Measurements from ENCODE around the gene TRIM67. TPM values are rescaled to one million over a fixed set of nuclear protein-coding genes. Genes with fewer than 3 reads are reported as not detected.

Gene TRIM67
- total and polyA plus RNA-seq, 2 donors (not counting 1 experiment from before 2014, with no cell fraction given): not detected

DNA sequence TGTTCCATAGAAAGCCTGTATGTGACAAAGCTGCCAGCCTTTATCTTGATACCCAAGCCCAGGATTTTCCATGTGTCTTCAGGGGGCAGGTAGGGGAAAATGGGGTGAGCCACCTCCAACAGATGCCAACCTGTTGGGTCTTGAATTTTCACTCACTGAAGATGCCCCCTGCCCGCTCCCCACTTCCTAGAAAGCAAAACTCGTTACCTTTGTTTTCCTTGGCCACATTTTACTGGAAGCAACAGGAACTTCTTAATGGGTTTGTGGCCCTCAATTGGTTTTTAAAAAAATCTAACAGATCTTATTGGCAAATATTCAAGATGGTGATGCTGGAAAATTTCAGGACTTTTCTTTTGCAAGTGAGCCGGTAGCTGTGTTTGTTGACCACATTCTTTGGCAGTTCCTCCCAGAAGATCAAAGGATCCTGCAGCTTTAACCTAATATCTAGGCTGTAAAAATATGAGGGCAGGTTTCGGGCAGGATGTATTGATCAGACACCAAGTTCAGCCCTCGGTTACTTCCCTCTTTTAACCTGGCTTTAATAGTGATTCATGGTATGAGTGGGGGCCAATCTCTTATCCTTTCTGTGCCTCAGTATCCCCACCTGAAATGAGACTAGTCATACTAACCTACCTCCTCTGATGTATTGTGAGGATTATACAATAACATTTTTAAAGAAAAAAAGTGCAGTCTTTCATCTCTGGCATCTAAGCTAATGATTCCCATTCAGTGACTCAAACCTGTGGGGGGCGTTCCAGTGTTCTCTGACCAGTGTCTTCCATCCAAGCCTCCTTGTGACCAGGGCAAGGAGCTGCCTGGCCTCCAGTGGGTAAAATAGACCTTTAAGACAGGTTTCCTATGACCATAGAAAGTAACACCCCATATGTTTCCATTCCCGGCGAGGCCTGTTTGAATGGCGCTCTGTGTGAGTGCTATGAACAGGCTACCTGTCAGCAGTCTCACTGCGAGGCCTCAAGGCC is 57.9 kb downstream of the TRIM67 start:
- H3K27ac ChIP-seq (ENCODE audit: low read length in 2 of 2): no peak overlapping the region
- CTCF ChIA-PET: no interaction called here
- no peak overlapping the region for H3K9ac ChIP-seq (ENCODE audit: low read length)
- peaks cover 16 to 19% of the 10 kb centered on the region in 2 donors for H3K4me1 ChIP-seq (ENCODE audit: control insufficient read depth in 2 of 2, insufficient read depth in 2 of 2, low read length in 2 of 2)
- WGBS (ENCODE audit: insufficient coverage): 96% methylated on average over 8 of the region's 10 CpGs
- TF ChIP-seq CTCF (IDR thresholded peaks at IDR 0.05) (no peak), EZH2 (IDR thresholded peaks at IDR 0.05; ENCODE audit: borderline replicate concordance, insufficient read depth, low read depth, low read length, poor library complexity, severe bottlenecking) (no peak)
- H3K9me3 Mint-ChIP-seq (ENCODE audit: insufficient read depth): no peaks in the 10 kb centered on the region
- H3K27me3 ChIP-seq (replicated peaks in 1 of 4; ENCODE audit: control extremely low read depth in 1 of 4, control insufficient read depth in 3 of 4, insufficient read depth in 4 of 4, low read length in 3 of 4): no peaks in the 10 kb centered on the region
- H3K27ac Mint-ChIP-seq: no peak overlapping the region
- peaks cover 23% of the 10 kb centered on the region for H3K4me1 Mint-ChIP-seq
- H2AFZ ChIP-seq (ENCODE audit: insufficient read depth, low read depth, low read length, poor library complexity, severe bottlenecking): no peak overlapping the region
- DNase-seq: no peak
- no peak overlapping the region for H3K4me3 ChIP-seq (ENCODE audit: control extremely low read depth in 1 of 5, extremely low read depth in 1 of 5, insufficient read depth in 1 of 5, low read depth in 2 of 5, low read length in 4 of 5)
- H3K4me3 Mint-ChIP-seq: no peak overlapping the region
- H3K27me3 Mint-ChIP-seq: no peaks in the 10 kb centered on the region
- no peaks in the 10 kb centered on the region for H4K20me1 ChIP-seq (ENCODE audit: control insufficient read depth, insufficient read depth, low read length, poor library complexity, severe bottlenecking)
- no peaks in the 10 kb centered on the region for H3K9me3 ChIP-seq (ENCODE audit: control extremely low read depth in 1 of 3, control insufficient read depth in 2 of 3, insufficient read depth in 1 of 3, low read length in 2 of 3)
- intact Hi-C loops (cut with micrococcal nuclease): no loop called here
- H3K36me3 ChIP-seq (replicated peaks in 1 of 2; ENCODE audit: control extremely low read depth in 1 of 2, control insufficient read depth in 1 of 2, extremely low read depth in 1 of 2, insufficient read depth in 2 of 2, low read length in 1 of 2): peaks cover 0 to 16% of the 10 kb centered on the region in 2 experiments
- ATAC-seq (ENCODE audit: low read depth): no peak
- no peak overlapping the region for H3K4me2 ChIP-seq (replicated peaks; ENCODE audit: low read depth, low read length, poor library complexity, severe bottlenecking)
- no peaks in the 10 kb centered on the region for H3K79me2 ChIP-seq (ENCODE audit: control insufficient read depth, insufficient read depth, low read length)
- POLR2A ChIA-PET: no interaction called here

DNA sequence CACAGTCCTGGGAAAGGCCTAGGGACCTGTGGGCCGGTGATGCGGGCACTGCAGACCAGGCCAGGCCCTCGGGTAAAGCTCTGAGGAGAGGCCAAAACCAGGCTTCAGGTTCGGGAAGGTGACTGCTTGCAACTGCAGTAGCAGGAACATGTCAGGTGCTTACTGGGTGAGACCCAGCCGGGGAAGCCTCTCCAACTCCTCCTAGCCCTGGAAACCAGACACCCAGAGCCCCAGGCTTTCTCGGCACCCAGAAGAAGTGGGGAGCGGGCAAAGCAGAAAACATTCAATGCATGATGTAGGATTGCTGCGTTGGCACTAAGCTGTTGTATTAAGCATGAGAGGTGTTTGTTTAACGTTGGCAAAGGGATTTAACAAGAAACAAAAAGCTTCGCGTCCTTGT is 58.9 kb downstream of the TRIM67 start:
- CTCF ChIA-PET: no interaction called here
- Histone ChIP-seq H3K79me2 (ENCODE audit: control insufficient read depth, insufficient read depth, low read length) (no peaks in the 10 kb centered on the region), H4K20me1 (ENCODE audit: control insufficient read depth, insufficient read depth, low read length, poor library complexity, severe bottlenecking) (no peaks in the 10 kb centered on the region), H3K36me3 (replicated peaks in 1 of 2; ENCODE audit: control extremely low read depth in 1 of 2, control insufficient read depth in 1 of 2, extremely low read depth in 1 of 2, insufficient read depth in 2 of 2, low read length in 1 of 2) (peaks cover 2 to 27% of the 10 kb centered on the region in 2 experiments), H3K4me2 (replicated peaks; ENCODE audit: low read depth, low read length, poor library complexity, severe bottlenecking) (no peak overlapping the region), H3K4me3 (ENCODE audit: control extremely low read depth in 1 of 5, extremely low read depth in 1 of 5, insufficient read depth in 1 of 5, low read depth in 2 of 5, low read length in 4 of 5) (no peak overlapping the region), H3K27ac (ENCODE audit: low read length in 2 of 2) (no peak overlapping the region), H2AFZ (ENCODE audit: insufficient read depth, low read depth, low read length, poor library complexity, severe bottlenecking) (no peak overlapping the region), H3K9ac (ENCODE audit: low read length) (no peak overlapping the region), H3K9me3 (ENCODE audit: control extremely low read depth in 1 of 3, control insufficient read depth in 2 of 3, insufficient read depth in 1 of 3, low read length in 2 of 3) (no peaks in the 10 kb centered on the region), H3K27me3 (replicated peaks in 1 of 4; ENCODE audit: control extremely low read depth in 1 of 4, control insufficient read depth in 3 of 4, insufficient read depth in 4 of 4, low read length in 3 of 4) (no peaks in the 10 kb centered on the region), H3K4me1 (ENCODE audit: control insufficient read depth in 2 of 2, insufficient read depth in 2 of 2, low read length in 2 of 2) (peaks cover 5 to 8% of the 10 kb centered on the region in 2 donors)
- Mint-ChIP-seq H3K27me3 (no peaks in the 10 kb centered on the region), H3K4me3 (no peak overlapping the region), H3K4me1 (peaks cover 12% of the 10 kb centered on the region), H3K27ac (no peak overlapping the region), H3K9me3 (ENCODE audit: insufficient read depth) (no peaks in the 10 kb centered on the region)
- DNase-seq (no peak), ATAC-seq (ENCODE audit: low read depth) (no peak)
- WGBS (ENCODE audit: insufficient coverage): 91% methylated on average over 5 of the region's 11 CpGs
- POLR2A ChIA-PET: no interaction called here
- no peak for TF ChIP-seq EZH2 (IDR thresholded peaks at IDR 0.05; ENCODE audit: borderline replicate concordance, insufficient read depth, low read depth, low read length, poor library complexity, severe bottlenecking)
- TF ChIP-seq CTCF (IDR thresholded peaks at IDR 0.05): no peak
- intact Hi-C loops (cut with micrococcal nuclease): no loop called here
